Peyer's patch (tissue), 4 donors: Measurements from ENCODE around the gene LDLRAD3. TPM values are rescaled to one million over a fixed set of nuclear protein-coding genes. Genes with fewer than 3 reads are reported as not detected.

Experiments
- DNase-seq, 3 donors: peaks; one replicate each; pipeline ENCODE4 v3.0.0-alpha.2; 2017 to 2019
- H3K27ac ChIP-seq, 4 donors: fragments of 200-600 bp; sonication (generic); one replicate each; pipeline ENCODE4 v1.5.1; 2016 to 2019
- H3K27me3 ChIP-seq, 2 donors: fragments of 200-600 bp; sonication (generic); one replicate each; pipeline ENCODE4 v1.5.1; 2019
- H3K36me3 ChIP-seq, 3 donors: fragments of 200-600 bp; sonication (generic); one replicate each; pipeline ENCODE4 v1.5.1; 2016 to 2019
- H3K4me1 ChIP-seq, 4 donors: fragments of 200-600 bp; sonication (generic); one replicate each; pipeline ENCODE4 v1.5.1; 2016 to 2019
- H3K4me3 ChIP-seq, 4 donors: fragments of 200-600 bp; sonication (generic); 1 replicate in 3 of 4; 2 replicates in 1 of 4; pipeline ENCODE4 v1.5.1; 2016 to 2019; ENCODE audit warnings: mild to moderate bottlenecking in 1 of 4
- H3K9me3 ChIP-seq, 4 donors: fragments of 200-600 bp; sonication (generic); one replicate each; pipeline ENCODE4 v1.5.1; 2016 to 2019; ENCODE audit warnings: mild to moderate bottlenecking in 1 of 4
- POLR2A ChIP-seq, 2 donors: fragments of 450-650 bp; IDR thresholded peaks; one replicate each; pipeline ENCODE4 v1.5.1; 2017; ENCODE audit warnings: antibody characterized with exemption in 2 of 2, mild to moderate bottlenecking in 2 of 2, moderate library complexity in 2 of 2
- total RNA-seq, 4 donors: library from RNA; depleted of rRNA; stranded (reverse); fragments of >200 nt; gene quantifications; one replicate each; pipeline ENCODE4 v1.1.0, GENCODE V29; 2016
- TF ChIP-seq, protein P1 (sequence below), 6 experiments: fragments of 450-650 bp in 4 of 6; fragments of 200-600 bp in 2 of 6; sonication (generic) in 1 of 6; IDR thresholded peaks; one replicate each; pipeline ENCODE4 v1.5.1; 2017 to 2019; ENCODE audit warnings: antibody characterized with exemption in 6 of 6, mild to moderate bottlenecking in 3 of 6, moderate library complexity in 1 of 6

Gene LDLRAD3
- total RNA-seq, 4 donors from 2014 or later: 1.2 to 14.0 (median 4.8) TPM

DNA sequence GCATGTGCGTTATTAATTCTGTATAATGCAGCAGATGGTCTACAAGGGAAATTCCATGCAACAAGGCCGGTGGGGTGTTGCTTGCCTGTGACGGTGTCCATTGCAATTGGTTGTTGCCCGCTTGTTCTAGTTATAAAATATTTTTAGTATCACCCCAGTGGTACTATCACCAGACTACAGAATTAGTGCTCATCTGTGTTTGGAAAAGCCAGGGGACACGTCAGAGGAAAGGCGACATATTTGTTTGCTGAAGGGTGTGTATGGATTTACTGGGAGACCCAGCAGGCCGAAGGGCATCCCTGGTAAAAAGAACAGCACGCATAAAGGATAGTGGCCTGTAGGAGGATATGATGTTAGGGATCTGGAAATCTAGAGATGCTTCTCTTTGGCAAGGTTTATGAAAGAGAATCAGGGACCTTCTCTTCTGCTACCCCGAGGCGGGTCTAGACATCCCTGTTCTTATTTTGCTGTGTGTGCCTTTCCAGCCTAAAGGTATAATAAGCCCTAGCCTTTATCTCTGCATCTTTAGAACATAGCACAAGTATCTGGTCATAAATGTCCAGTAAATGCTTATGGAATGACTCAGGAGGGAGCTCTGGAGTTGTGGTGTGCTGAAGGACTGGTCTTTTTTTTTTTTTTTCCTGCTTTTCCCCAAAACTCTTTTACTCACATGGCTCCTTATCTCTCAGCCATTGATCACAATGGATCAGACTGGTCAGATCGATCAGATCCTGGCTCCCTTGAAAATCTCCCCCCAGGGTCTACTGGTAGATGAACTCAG lies 90.9 kb downstream of the LDLRAD3 start:
- Histone ChIP-seq H3K36me3 (no peaks in the 10 kb centered on the region), H3K27me3 (no peaks in the 10 kb centered on the region)
- no peak for DNase-seq

DNA sequence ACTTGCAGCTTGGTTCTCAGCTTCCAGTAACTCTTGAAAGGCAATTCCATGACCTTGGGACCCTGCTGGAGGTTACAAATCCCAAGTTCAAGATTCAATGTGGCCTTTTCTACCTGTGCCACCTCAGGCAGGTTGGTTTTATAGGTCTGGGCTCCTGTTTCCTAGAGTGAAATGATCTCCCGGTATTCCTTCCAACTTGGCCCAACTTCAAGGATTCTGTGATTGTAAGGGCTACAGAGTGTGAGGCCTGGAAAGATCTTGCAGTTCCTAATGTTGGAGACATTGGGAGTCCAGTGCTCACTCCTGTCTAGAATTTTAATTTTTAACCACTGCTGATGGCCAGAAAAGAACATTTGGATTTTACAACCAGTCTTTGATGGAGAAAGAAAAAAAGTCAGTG lies 91.6 kb downstream of the LDLRAD3 start:
- H3K4me3 ChIP-seq: no peak overlapping the region
- H3K27me3 ChIP-seq: no peaks in the 10 kb centered on the region
- TF ChIP-seq, protein P1, sequence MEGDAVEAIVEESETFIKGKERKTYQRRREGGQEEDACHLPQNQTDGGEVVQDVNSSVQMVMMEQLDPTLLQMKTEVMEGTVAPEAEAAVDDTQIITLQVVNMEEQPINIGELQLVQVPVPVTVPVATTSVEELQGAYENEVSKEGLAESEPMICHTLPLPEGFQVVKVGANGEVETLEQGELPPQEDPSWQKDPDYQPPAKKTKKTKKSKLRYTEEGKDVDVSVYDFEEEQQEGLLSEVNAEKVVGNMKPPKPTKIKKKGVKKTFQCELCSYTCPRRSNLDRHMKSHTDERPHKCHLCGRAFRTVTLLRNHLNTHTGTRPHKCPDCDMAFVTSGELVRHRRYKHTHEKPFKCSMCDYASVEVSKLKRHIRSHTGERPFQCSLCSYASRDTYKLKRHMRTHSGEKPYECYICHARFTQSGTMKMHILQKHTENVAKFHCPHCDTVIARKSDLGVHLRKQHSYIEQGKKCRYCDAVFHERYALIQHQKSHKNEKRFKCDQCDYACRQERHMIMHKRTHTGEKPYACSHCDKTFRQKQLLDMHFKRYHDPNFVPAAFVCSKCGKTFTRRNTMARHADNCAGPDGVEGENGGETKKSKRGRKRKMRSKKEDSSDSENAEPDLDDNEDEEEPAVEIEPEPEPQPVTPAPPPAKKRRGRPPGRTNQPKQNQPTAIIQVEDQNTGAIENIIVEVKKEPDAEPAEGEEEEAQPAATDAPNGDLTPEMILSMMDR (IDR thresholded peaks at IDR 0.05): no peak
- TF ChIP-seq POLR2A (IDR thresholded peaks at IDR 0.05): no peak
- H3K9me3 ChIP-seq: no peaks in the 10 kb centered on the region
- no peak for DNase-seq
- H3K36me3 ChIP-seq: no peaks in the 10 kb centered on the region
- no peak overlapping the region for H3K27ac ChIP-seq
- peaks cover 0 to 4% (median 0%) of the 10 kb centered on the region in 4 donors for H3K4me1 ChIP-seq

More for the DNA sequence above, 90.9 kb downstream of the LDLRAD3 start:
- Histone ChIP-seq H3K9me3 (no peaks in the 10 kb centered on the region), H3K4me3 (no peak overlapping the region), H3K27ac (no peak overlapping the region), H3K4me1 (peaks cover 0 to 7% (median 0%) of the 10 kb centered on the region in 4 donors)
- TF ChIP-seq POLR2A (IDR thresholded peaks at IDR 0.05): no peak
- TF ChIP-seq, protein P1 (IDR thresholded peaks at IDR 0.05): no peak

DNA sequence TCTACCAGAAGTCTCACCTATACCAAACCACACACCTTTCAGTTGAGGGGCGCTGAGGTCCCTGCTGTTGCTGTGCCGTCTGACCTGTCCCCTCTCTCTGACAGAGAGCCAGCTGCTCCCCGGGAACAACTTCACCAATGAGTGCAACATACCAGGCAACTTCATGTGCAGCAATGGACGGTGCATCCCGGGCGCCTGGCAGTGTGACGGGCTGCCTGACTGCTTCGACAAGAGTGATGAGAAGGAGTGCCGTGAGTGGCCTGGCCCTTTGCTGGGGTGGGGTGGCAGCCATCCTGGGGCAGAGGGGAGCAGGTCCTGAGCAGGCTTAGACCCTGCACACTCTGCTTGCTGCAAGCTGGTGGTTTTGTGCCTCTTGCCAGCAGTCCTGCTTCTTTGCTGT lies 92.1 kb downstream of the LDLRAD3 start:
- Histone ChIP-seq H3K36me3 (no peaks in the 10 kb centered on the region), H3K4me1 (no peaks in the 10 kb centered on the region), H3K9me3 (no peaks in the 10 kb centered on the region), H3K4me3 (no peak overlapping the region), H3K27ac (no peak overlapping the region), H3K27me3 (no peaks in the 10 kb centered on the region)
- TF ChIP-seq, protein P1 (IDR thresholded peaks at IDR 0.05): no peak
- no peak for TF ChIP-seq POLR2A (IDR thresholded peaks at IDR 0.05)
- no peak for DNase-seq

DNA sequence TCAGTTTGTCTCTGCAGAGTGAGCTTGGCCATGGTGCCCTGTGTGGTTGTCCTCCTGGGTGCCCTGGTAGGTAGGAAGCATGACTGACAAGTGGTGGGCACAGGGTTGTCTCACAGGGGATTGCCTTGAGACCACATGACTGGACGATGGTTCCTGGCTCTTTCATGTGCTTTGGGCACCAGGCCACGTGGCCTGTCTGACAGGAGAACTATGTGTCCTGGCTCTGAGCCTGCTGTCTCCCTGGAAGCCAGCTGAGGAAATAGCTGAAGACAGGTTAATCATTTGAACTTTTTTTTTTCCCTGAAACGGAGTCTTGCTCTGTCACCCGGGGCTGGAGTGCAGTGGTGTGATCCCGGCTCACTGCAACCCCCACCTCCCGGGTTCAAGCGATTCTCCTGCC lies 93.2 kb downstream of the LDLRAD3 start:
- no peaks in the 10 kb centered on the region for H3K36me3 ChIP-seq
- H3K27ac ChIP-seq: no peak overlapping the region
- H3K27me3 ChIP-seq: no peaks in the 10 kb centered on the region
- DNase-seq: no peak
- TF ChIP-seq POLR2A (IDR thresholded peaks at IDR 0.05): no peak
- TF ChIP-seq, protein P1 (IDR thresholded peaks at IDR 0.05): no peak
- H3K4me3 ChIP-seq: no peak overlapping the region
- H3K9me3 ChIP-seq: no peaks in the 10 kb centered on the region
- H3K4me1 ChIP-seq: no peaks in the 10 kb centered on the region

DNA sequence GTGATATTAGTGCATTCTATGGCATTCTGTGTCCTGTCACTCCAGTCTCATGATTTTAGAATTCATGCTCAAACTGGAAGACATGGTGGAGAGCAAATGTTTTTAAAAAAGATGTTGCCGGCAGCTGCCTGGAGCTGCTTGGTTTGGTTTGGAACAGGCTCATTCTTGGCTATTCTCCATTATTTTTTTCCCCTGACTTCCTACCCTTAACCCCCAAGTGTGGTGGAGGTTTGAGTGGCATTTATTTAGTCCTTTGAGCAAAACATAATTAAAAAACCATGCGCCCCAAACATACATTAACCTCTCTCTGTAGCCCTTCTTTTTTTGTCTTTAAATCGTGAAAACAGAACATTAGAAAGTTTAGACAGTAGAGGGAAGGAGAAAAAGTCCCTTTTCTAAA lies 94.7 kb downstream of the LDLRAD3 start:
- Histone ChIP-seq H3K9me3 (no peaks in the 10 kb centered on the region), H3K27me3 (no peaks in the 10 kb centered on the region), H3K36me3 (no peaks in the 10 kb centered on the region), H3K4me3 (no peak overlapping the region), H3K27ac (no peak overlapping the region), H3K4me1 (no peaks in the 10 kb centered on the region)
- TF ChIP-seq, protein P1 (IDR thresholded peaks at IDR 0.05): no peak
- no peak for TF ChIP-seq POLR2A (IDR thresholded peaks at IDR 0.05)
- DNase-seq: no peak
